ENCODE measurements around the gene EIF4B.

DNA sequence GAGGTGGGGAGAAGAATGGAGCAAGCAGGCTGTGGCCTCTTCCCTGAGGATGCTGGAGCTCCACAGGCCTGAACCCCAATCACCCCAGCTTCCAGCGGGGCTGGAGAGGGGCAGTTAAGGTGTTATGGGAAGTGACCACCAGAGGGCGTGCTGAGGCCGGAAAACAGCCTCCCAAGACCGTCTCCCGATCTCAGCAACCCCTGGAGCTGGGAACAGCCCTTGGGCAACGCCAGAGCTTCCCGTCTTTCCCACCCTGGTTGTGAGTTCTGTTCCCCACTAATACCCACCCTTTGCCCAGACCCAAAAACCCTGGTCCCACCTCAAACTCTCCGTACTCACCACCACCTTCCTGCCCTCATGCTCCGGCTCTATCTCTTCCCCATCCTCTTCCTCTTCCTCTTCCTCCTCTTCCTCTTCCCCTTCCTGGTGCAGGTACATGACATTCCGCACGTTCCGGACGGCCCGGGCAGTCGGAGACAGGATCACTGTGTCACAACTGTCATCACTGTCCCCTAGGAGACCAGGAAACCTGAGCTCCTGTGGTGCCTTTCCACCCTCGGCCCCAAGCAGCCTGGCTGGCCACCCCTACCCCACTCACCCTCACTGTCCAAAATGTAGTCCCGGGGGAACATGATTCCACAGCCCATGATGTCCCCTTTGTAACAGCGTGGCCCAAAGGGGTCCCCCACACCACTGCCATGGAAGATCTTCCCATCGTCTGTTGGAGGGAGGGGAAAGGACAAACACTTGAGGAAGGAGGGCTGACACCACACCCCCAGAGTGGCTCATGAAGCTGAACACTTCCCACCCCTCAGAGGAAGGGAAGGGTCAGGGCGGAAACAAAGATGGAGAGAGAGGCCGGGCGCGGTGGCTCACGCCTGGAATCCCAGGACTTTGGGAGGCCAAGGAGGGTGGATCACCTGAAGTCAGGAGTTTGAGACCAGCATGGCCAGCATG lies 60.0 kb downstream of the EIF4B start:
- TF ChIP-seq, protein P1, sequence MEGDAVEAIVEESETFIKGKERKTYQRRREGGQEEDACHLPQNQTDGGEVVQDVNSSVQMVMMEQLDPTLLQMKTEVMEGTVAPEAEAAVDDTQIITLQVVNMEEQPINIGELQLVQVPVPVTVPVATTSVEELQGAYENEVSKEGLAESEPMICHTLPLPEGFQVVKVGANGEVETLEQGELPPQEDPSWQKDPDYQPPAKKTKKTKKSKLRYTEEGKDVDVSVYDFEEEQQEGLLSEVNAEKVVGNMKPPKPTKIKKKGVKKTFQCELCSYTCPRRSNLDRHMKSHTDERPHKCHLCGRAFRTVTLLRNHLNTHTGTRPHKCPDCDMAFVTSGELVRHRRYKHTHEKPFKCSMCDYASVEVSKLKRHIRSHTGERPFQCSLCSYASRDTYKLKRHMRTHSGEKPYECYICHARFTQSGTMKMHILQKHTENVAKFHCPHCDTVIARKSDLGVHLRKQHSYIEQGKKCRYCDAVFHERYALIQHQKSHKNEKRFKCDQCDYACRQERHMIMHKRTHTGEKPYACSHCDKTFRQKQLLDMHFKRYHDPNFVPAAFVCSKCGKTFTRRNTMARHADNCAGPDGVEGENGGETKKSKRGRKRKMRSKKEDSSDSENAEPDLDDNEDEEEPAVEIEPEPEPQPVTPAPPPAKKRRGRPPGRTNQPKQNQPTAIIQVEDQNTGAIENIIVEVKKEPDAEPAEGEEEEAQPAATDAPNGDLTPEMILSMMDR (conservative IDR thresholded peaks at IDR 0.05 in 1 of 2, IDR thresholded peaks at IDR 0.05 in 1 of 2; ENCODE audit: extremely low read depth in 1 of 2, insufficient read depth in 1 of 2, low read depth in 1 of 2, low read length in 2 of 2) = peak; percentile 74 to 81
- no peak for TF ChIP-seq EZH2 (IDR thresholded peaks at IDR 0.05; ENCODE audit: borderline replicate concordance, low read length)

Measured in mammary epithelial cell (primary cell).